Pancreas (tissue), 10 donors: ENCODE measurements around the gene SNRPF. TPM values are rescaled to one million over a fixed set of nuclear protein-coding genes. Genes with fewer than 3 reads are reported as not detected.

Experiments
- ATAC-seq, 4 donors: fragments of 200-7000 bp; cut with Tn5 transposase; one replicate each; pipeline versions ENCODE4 v1.8.0 to v1.9.1; 2020; ENCODE audit warnings: mild to moderate bottlenecking in 4 of 4, moderate library complexity in 4 of 4
- DNase-seq, 6 donors: peaks; one replicate each; pipeline ENCODE4 v3.0.0-alpha.2; 2020
- FAIRE-seq: peaks from 2 replicates; lab custom pipeline; 2012; peaks lifted over from hg19 to GRCh38; lab: Jason Lieb, UNC
- H3K27ac ChIP-seq, 4 donors: fragments of 200-600 bp; sonication (generic); 1 replicate in 3 of 4; 2 replicates in 1 of 4; pipeline versions ENCODE4 v1.5.0 to v1.8.0; 2020
- H3K27me3 ChIP-seq, 4 donors: fragments of 200-600 bp; one replicate each; pipeline ENCODE4 v1.8.0; 2021
- H3K36me3 ChIP-seq, 3 donors: fragments of 200-600 bp; sonication (generic) in 1 of 3; one replicate each; pipeline versions ENCODE4 v1.5.0 to v1.8.0; 2020 to 2021
- H3K4me1 ChIP-seq, 3 donors: fragments of 200-600 bp; one replicate each; pipeline ENCODE4 v1.8.0; 2021
- H3K4me3 ChIP-seq, 4 donors: fragments of 200-600 bp; sonication (generic) in 2 of 4; one replicate each; pipeline versions ENCODE4 v1.5.0 to v1.8.0; 2020 to 2021
- H3K9me3 ChIP-seq, 4 donors: fragments of 200-600 bp; one replicate each; pipeline ENCODE4 v1.8.0; 2021
- WGBS, 2 donors: extraction: QIAGEN DNeasy Blood & Tissue Kit; methylation state at CpG; one replicate each; pipeline ENCODE4 v1.1.7; 2013; 5-methylcytosine and 5-hydroxymethylcytosine counted together
- intact Hi-C, 3 donors: fragments of 100-400 bp; cut with DNase I; formaldehyde crosslinking; loops; one replicate each; pipeline versions ENCODE4 v1.11.1 to v1.14.2; 2022
- polyA plus RNA-seq, 2 donors: library from polyadenylated mRNA; stranded (reverse); fragments of 200-250 nt; gene quantifications; one replicate each; pipeline ENCODE4 v1.2.3, GENCODE V29; 2013
- total RNA-seq, 6 donors: library from RNA; stranded (reverse); fragmentation: NEBNext Ultra II Directional in 4 of 6; extraction: Animal tissue kit (Norgen Biotek cat#: 25700) in 4 of 6; gene quantifications; one replicate each; pipeline versions ENCODE4 v1.2.1 to v1.2.4, GENCODE V29; 2021 to 2023
- TF ChIP-seq, protein P1 (sequence below), 4 donors: fragments of 200-600 bp; sonication (generic) in 3 of 4; IDR thresholded peaks; one replicate each; pipeline versions ENCODE4 v1.5.0 to v1.8.0; 2021; ENCODE audit warnings: antibody characterized with exemption in 4 of 4
- donor health status: healthy with polysubstance abuse.
- donor health status: DM: no; HTN: no; CAD: no; lungs with moderate emphysema.
- donor health status: DM: no; HTN: no; CAD: no.
- donor health status: control.
- donor health status: control.
- donor health status: Bipolar disorder and iron deficiency.
- donor health status: DM: yes; HTN: yes; CAD: no.
- donor health status: DM: no; HTN: no; CAD: no.
- donor health status: DM: no; HTN: no; CAD: no.
- donor health status: DM: yes; HTN: yes; CAD: no.

The SNRPF gene
- total and polyA plus RNA-seq, 8 donors, result 4.8 to 21.7 (median 8.1) TPM

DNA sequence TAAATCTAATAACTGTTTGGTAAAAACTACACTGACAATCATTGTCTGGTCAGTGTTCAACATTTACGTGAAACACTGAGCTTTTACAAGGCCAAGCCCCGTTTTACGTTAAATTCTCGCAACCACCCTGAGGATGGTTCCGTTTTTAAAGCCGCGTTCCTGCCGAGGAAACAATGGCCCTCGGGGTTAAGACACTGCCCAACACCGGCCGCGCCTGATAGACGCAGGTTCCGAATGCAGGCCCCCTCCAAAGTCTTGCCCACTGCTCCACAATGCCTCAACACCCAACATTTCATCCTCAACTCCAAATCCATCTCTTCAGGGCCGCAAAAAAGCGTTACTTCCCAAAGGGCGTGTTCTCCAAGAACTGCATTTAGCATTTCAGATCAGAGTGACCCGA lies 953 bp upstream of the SNRPF start:
- DNase-seq, result no peak
- intact Hi-C loops, result no loop called here
- Histone ChIP-seq H3K4me3 (no peak overlapping the region), H3K36me3 (peaks cover 0 to 8% (median 0%) of the 10 kb centered on the region in 3 donors), H3K27ac (no peak overlapping the region), H3K27me3 (no peaks in the 10 kb centered on the region), H3K9me3 (no peaks in the 10 kb centered on the region), H3K4me1 (peaks cover 0 to 9% (median 4%) of the 10 kb centered on the region in 3 donors)
- no peak for ATAC-seq
- TF ChIP-seq, protein P1, sequence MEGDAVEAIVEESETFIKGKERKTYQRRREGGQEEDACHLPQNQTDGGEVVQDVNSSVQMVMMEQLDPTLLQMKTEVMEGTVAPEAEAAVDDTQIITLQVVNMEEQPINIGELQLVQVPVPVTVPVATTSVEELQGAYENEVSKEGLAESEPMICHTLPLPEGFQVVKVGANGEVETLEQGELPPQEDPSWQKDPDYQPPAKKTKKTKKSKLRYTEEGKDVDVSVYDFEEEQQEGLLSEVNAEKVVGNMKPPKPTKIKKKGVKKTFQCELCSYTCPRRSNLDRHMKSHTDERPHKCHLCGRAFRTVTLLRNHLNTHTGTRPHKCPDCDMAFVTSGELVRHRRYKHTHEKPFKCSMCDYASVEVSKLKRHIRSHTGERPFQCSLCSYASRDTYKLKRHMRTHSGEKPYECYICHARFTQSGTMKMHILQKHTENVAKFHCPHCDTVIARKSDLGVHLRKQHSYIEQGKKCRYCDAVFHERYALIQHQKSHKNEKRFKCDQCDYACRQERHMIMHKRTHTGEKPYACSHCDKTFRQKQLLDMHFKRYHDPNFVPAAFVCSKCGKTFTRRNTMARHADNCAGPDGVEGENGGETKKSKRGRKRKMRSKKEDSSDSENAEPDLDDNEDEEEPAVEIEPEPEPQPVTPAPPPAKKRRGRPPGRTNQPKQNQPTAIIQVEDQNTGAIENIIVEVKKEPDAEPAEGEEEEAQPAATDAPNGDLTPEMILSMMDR (IDR thresholded peaks at IDR 0.05), result no peak
- 56 to 64% methylated on average over 18 of the region's 18 CpGs for WGBS, 2 donors
- no peak for FAIRE-seq

DNA sequence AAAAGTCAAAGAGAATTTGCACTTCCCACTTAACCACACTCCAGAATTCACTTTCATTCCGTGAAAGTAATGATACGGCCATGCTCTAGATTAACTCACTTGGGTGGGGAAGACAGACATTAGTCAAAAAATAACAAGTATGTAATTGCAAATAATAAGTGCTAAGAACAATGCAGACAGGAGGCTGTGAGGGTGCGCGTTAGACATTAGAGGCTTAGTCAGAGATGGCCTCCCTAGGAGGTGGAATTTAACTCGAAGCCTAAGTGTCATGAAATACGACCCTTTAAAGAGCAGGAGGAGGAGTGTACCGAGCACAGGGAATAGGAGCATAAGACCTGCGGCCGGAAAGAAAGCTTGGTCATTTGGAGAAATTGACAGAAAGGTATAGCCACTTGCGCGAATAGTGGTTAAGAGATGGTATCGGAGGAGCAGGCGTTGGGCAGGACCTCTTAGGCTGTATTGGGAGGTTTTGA lies 628 bp downstream of the SNRPF start:
- Histone ChIP-seq H3K4me3 (peak overlapping the region; percentile 62 to 84 (median 72)), H3K36me3 (peaks cover 0 to 8% (median 0%) of the 10 kb centered on the region in 3 donors), H3K27ac (peak overlapping the region; percentile 52 to 73 (median 64)), H3K4me1 (peaks cover 0 to 9% (median 4%) of the 10 kb centered on the region in 3 donors), H3K9me3 (no peaks in the 10 kb centered on the region), H3K27me3 (no peaks in the 10 kb centered on the region)
- WGBS, 2 donors, result 1 to 2% methylated on average over 13 of the region's 13 CpGs
- peak in 3 of 4 donors; percentile 1 to 10 (median 2) for ATAC-seq
- DNase-seq, result no peak
- intact Hi-C loops, result no loop called here
- TF ChIP-seq, protein P1 (IDR thresholded peaks at IDR 0.05), result no peak
- FAIRE-seq, result no peak

DNA sequence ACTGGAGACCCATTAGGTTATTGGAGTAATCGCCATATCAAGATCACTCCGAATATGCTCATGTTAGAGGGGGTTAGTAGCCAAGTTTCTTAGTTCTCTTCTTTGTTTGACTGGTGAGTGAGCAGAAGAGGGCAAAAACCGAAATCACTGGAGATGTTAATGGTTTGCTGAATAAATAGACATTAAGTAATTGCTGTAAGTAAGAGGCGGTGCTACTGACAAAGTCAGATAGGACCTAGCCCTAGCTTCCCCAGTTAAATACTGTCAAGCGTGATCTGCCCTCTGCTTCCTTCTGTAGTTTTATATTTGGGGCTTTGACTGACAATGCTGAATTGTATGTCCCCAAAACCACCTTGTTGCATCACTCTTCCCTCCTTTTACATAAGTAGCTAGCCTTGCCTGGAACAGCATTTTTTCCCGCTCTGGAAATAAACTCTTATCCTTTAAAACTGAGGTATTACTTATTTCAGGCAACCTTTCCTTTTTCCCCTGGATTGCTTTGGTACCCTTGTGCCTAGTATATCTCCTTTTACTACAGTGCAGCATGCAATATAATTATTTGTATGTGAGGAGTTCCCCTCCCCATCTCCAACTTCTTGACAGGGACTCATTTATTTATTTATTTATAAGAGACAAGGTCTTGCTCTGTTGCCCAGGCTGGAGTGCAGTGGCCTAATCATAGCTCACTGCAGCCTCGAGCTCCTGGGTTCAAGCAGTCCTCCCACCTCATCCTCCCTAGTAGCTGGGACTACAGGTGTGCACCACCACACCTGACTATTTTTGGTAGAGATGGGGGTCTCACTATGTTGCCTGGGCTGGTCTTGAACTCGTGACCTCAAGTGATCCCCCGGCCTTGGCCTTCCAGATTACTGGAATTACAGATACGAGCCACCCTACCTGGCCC lies 1.4 kb downstream of the SNRPF start:
- Histone ChIP-seq H3K27me3 (no peaks in the 10 kb centered on the region), H3K4me1 (peaks cover 0 to 9% (median 4%) of the 10 kb centered on the region in 3 donors), H3K27ac (no peak overlapping the region), H3K9me3 (no peaks in the 10 kb centered on the region), H3K36me3 (peaks cover 0 to 8% (median 0%) of the 10 kb centered on the region in 3 donors), H3K4me3 (peak overlapping the region in 3 of 4 donors; percentile 62 to 84 (median 71))
- 53 to 61% methylated on average over 10 of the region's 10 CpGs for WGBS, 2 donors
- intact Hi-C loops, result no loop called here
- TF ChIP-seq, protein P1 (IDR thresholded peaks at IDR 0.05), result no peak
- FAIRE-seq (no peak), ATAC-seq (no peak), DNase-seq (no peak)

DNA sequence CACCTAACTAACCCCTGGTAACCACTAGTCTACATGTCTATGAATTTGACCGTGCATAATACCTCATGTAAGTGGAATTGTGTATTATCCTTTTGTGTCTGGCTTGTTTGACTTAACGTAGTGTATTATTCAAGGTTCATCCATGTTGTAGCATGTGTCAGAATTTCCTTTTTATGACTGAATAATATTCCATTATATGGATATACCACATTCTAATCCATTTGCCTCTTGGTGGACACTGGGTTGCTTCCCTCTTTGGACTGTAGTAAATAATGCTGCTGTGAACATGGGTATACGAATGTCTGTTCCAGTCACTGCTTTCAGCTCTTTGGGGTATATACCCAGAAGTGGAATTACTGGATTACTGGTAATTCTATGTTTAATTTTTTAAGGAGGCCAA lies 3.3 kb downstream of the SNRPF start:
- Histone ChIP-seq H3K9me3 (no peaks in the 10 kb centered on the region), H3K4me1 (peaks cover 0 to 9% (median 4%) of the 10 kb centered on the region in 3 donors), H3K4me3 (no peak overlapping the region), H3K27ac (no peak overlapping the region), H3K27me3 (no peaks in the 10 kb centered on the region), H3K36me3 (peaks cover 0 to 12% (median 0%) of the 10 kb centered on the region in 3 donors)
- 96 to 98% methylated on average over 3 of the region's 3 CpGs for WGBS, 2 donors
- ATAC-seq (no peak), FAIRE-seq (no peak), DNase-seq (no peak)
- TF ChIP-seq, protein P1 (IDR thresholded peaks at IDR 0.05), result no peak
- intact Hi-C loops, result no loop called here
